Stimulated activated CD4-positive, alpha-beta T cell treated with anti-CD3 and anti-CD28 coated beads, Interleukin-12 subunit alpha, Interleukin-12 subunit beta, amount 100 ng/mL, for 48 hours (primary cell): ENCODE data around the gene CCK.

Source experiments
- DNase-seq, 3 donors: peaks; one replicate each; pipeline ENCODE4 v3.0.0-alpha.2; 2020; ENCODE audit warnings: low read depth in 2 of 3, low spot score in 1 of 3

Gene CCK

DNA sequence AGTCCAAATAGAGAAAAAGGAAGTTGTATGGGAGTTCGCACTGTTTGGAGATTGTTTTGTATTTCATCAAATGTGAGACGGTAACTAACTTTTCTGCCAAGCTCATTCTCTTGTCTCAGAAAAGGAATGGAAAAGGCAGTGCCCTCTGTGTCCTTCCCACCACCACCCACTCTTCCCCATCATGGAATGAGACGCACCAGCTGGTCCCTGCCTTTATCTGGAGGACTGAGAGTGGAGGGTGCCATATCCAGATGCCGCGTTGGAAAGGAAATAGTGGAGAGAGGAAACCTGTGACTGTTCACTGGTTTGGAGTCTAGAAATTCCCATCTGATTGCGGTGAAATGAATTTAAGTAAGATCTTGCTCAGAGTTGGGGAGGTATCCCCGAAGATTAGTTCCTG is 3.7 kb upstream of the CCK start:
- no peak for DNase-seq

DNA sequence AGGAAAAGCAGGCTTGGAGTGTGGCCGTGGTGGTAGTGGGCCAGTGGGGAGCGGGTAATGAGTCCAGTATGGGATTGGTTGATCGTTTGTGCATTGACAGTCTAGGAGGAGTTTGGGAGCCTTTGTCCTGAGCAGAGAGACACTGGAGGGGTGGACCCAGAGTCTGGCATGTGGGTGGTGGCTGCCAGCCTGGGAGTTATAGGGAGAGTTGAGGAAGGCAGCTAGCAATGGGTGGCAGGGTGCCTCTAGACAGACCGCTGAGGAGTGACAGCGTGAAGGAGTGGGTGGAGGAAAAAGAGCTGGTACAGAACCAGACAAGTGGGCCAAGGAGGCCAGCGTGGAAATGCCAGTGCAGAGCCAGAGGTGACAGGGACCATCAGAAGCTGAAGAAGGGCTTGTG is 1.9 kb upstream of the CCK start:
- no peak for DNase-seq

DNA sequence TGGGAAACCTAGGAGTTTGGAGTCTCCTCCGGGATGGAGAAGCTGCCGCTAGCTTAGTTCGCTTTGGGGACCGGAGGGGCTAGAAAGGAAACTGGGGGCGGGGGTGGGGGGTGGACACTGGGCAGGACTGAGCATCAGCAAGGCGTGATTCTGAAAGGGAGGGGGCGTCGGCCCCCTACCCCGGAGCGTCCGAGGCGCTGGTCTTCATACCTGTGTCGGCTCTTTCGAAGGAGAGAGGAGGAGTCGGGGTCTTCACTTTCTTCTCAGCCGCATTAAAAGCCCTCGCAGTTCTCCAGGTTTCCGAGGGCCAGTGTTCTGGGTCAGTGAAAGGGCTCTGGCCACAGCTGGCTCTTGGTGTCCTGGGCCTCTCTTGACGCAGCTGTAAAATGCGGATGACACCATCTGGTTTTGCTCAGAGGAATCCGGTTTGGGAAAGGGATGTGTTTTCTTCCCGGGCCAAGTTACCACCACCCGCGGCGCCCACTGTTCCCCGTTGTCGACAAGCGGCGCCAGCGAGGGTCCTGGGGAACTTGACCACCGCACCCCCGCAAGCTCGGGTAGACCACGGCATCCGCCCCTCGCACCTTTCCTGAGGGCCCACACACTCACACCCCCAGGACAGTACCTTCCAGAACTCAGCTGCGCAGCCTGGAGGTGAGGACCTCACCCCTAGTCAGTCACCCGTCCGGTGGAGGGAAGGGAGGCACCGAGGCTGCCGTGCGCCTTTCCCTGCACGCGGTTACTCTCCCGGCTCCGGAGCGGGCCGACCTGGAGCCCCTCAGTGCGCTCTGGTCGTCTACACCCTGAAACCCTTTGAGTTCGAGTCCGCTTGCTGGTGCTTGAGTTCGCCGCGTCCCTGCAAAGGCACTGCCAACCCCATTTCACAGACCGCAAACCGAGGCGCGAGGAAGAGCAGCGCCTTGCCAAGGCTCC is 660 bp downstream of the CCK start:
- no peak for DNase-seq

DNA sequence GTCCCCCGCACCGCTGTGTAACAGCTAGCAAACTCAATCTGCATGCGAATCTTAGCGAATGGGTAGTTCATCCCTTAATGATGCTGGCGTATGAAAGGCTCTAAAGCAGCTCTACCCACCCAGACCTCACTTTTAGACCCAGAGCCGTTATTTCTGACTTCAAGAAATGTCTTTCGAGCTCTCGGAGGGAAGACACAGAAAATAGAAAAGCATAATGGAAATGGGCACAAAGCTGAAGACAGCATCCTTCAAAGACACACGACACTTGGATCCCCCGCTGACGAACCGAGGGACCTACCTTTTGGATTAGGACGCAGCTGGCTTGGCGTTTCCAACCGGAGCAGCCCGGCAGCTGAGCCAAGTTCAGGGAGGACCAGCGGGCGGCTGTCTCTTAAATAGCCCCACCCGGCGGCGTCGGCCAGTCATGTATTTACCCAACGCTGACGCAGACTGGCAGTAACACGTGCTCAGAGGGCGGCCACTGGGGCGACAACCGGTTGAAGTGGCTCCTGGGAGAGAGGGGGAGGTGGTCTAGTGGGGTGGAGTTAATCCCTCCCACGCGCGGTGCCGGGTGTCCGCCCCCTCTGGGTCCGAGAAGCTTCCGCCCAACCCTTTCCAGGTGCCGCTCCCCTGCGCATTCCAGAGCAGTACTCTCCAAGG is 1.5 kb downstream of the CCK start:
- no peak for DNase-seq

DNA sequence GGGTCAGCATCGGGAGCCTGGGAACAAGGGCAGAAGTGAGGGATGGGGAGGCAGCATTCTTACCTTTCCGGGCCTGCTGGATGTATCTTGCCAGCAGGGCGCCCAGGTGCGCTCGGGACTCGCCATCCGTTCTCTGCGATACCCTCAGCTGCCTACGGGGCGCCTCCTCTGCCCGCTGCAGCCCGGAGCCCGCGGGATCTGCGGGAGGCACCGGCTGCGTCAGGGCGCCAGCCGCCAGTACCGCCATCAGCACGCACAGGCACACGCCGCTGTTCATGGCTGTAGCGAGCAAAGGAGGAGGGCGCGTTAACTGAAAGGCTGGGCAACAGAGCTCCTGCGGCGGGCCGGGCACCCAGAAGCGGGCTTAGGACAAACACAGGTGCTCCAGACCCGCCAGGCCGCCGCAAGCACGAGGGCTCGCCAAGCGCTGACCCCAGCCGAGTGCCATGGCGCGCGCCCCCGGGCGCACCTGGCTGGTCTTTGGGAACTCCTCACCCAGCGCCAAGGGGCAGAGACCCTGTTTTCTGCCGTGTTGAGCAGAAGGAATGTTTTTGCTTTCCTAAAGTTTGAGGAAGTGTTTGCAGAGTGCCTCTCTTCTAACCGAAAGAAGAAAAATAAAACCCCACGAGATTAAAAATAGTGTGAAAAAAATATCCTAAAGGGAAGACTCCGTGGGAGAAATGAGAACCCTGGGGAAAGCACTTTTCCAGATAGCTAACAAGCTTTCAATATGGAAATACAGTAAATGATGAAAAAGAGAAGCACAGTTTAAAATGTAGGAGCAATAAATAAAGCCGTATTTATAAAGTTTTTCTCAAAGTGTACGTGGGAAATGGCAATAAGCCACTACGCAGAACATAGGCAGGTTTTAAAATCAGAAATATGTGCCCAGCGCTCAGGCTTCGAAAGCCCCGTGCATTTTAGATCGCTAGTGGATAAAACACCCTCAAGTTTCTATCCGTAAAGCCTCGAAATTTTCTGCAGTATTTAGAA is 2.3 kb downstream of the CCK start:
- peak in 1 of 3 donors; percentile 4 for DNase-seq

DNA sequence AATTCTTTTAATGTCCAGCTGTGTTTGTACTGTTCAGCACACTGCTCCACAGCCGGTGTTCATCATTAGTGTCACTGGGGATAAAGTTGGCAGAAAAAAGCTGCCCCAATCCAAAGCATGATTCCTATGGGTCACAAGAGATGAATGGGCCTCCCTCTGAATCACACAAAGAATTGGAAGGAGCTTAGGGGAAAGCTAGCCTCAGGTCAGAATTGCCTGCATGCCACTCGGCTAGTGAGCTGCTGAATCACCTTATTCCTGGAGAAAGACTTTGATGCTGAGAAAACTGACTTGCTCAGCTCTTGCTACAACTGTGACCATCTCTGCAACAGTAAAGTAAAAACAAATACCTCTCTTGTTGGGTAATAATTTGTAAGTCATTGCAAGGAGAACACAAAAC is 3.5 kb downstream of the CCK start:
- DNase-seq, result no peak

DNA sequence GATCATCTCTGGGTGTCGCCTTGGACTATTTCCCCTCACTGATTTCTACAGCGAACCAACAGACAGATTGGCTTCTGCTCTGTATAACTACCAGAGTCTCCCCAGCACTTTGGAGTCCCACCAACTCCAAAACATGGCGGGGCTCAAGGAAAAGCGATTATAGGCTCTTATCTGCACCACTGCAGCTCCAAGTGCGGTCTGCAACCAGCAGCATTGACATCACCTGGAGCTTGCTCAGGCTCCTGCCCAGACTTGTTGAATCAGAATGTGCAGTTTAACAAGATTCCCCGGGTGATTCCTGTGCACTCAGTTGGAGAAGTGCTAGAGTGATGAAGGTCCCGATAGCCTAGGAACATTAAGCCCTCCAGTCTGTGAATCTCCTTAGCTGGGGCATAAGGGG is 9.0 kb downstream of the CCK start:
- no peak for DNase-seq

DNA sequence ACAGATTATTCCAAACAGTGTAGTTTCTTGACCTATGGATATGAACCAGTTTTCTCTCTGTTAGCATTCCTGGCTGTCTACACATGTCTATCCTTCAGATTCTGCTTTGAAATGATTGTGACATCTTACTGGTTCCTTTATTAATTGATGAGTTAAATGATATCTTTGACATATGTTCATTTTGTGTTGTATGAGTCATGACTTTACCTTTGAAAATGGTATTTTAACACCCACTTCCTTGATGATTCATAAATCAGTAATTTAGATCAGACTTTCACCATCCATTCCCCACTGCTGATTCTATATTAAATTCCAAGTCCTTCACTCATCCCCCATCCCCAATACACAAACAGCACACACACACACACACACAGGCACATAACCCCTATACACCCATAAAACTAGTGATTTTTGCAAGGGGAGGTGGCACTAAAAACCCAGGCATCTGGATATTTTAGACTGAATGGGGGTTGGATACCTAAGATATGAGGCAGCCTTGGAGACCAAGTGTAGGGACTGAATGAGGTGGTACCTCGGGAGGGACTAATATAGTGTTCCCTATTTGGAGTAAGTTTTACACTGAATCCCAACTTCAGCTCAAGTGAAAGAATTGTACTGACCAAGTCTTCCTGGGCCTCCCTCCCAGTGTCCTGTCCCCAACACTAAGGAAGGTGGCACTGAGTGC is 9.7 kb downstream of the CCK start:
- DNase-seq, result no peak

DNA sequence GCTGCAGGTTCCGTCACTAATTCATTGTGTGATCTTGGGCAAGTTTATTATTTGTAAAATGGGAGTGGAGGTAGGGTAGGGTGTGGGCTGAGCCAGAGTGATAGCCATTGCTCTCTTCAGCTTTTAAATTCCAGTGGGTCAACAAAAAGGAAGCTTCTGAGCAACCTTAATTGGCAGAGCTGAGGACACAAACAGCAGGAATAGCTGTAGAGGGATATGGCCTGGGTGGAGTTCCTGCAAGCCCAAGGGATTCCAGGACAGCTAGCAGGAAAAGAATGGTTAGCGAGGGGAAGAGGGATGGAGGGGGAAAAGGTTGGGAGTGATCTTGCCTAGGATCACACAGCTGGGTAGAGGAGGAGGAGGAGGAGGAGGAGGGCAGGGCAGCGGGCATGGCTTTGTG is 11.4 kb downstream of the CCK start:
- no peak for DNase-seq

DNA sequence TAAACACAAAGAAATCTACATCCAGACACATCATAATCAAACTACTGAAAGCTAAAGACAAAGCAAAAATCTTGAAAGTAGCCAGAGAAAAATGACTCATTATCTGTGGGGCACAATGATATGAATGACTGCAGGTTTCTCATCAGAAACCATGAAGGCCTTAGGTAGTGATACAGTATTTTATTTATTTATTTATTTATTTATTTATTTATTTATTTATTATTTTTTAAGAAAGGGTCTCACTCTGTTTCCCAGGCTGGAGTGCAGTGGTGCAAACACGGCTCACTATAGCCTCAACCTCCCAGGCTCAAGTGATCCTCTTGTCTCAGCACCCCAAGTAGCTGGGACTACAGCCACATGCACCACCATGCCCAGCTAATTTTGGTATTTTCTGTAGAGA is 15.2 kb downstream of the CCK start:
- no peak for DNase-seq

DNA sequence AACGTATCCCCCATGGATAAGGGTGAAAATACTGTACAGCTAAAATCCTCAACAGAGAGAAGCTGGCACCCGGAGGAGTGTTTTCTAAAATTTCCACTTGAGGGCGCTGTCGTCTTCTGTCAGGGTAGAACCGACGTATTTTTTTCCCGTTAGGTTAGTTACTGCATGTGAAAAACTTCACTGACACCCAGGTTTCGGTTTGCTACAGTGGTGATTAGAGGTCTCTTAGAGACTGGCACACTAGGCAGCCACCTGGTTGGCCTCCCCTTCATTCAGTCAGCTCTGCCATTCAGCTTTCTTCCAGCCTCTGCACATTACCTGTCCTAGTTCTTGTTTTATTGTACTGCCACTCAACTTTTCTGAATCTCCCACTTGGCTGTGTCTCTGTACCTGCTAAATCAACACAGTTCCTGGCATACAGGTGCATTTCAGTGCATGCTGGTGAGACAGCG is 18.4 kb downstream of the CCK start:
- peak; percentile 39 to 72 (median 40) for DNase-seq

DNA sequence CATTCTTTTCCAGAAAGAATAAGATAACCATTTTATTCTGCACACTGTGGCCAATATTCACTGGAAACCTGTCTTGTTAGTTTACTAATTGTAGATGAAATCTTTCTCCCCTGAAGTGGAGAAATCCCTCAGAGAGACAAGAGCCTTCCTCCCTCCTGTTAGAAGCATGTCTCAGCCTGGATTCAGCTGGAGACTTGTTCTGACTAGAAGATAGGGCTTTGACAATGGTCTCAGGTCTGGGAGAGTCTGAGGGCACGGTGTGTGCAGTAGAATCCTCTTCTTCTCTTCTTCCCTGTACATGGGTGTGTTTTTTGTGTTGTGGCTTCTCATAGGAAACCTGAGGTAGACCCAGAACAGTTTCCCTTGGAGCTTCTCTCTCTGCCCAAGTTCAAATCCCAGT is 19.9 kb downstream of the CCK start:
- DNase-seq, result no peak

DNA sequence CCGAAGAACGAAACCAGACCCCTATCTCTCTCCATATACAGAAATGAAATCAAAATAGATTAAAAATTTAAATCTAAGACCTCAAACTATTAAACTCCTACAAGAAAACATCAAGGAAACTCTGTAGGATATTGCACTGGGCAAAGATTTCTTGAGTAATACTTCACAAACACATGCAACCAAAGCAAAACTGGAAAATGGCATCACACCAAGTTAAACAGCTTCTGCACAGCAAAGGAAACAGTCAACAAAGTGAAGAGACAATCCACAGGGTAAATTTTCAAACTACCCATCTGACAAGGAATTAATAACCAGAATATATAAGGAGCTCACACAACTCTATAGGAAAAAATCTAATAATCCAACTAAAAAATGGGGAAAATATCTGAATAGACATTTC is 29.4 kb downstream of the CCK start:
- DNase-seq, result no peak

DNA sequence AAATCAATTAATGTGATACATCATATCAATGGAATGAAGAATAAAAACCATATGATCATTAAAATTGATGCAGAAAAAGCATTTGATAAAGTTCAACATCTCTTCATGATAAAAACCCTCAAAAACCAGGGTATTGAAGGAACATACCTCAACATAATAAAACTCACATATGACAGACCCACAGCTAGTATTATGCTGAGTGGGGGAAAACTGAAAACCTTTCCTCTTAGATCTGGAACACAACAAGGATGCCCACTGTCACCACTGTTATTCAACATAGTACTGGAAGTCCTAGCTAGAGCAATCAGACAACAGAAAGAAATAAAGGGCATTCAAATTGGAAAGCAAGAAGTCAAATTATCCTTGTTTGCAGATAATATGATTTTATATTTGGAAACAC is 30.5 kb downstream of the CCK start:
- DNase-seq, result no peak

DNA sequence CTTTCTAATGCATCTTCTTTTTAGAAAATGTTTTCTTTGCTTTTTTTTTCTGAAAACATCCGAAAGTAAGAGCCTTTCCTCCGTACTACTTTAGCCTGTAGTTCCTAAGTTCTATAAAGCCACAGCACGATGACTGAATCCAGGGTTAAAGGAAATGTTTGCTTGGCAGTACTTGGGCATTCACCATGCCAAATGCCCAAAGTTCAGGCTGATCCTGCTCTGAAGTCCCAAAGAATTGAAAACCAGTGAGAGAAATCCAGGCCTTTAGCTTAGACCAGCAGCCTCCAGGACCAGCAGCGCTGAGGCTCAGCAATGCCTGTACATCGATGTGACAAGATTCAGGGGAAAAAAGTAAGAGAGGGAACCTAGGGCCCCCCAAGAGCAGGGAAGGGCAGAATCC is 35.1 kb downstream of the CCK start:
- no peak for DNase-seq

DNA sequence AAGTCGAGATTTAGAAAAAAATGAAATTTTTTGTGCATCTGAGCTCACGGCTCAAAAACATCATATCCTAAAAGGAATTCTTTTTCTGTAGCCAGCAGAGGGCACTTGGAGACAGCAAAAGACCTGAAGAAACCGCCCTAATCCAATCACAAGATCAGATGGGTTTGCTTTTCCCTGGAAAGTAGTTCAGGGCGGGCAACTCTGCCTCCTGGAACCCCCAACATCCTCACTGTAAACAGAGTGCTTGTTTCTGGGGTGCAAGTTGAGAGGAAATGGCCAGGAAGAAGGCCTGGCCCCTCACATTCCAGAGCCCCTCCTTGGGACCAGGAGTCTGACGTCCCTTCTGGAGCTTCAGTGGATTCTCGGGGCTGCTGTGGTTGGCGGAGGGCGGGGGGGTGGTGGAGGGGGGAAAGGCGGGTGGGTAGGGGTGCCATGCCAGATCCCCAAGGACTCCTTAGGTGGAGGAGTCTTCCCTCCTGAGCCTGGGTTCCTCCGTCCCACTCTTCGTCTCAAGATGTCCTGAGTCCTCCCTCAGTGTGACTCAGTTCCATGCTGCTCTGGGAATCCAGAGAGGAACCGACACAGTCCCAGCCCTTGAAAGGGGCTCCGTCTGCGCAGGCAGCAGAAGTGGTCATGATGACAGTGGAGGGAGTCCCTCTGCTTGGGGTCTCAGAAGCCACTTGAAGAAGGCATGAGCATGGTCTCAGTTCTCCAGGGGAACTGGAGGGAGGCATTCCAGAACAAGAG is 35.9 kb downstream of the CCK start:
- no peak for DNase-seq

DNA sequence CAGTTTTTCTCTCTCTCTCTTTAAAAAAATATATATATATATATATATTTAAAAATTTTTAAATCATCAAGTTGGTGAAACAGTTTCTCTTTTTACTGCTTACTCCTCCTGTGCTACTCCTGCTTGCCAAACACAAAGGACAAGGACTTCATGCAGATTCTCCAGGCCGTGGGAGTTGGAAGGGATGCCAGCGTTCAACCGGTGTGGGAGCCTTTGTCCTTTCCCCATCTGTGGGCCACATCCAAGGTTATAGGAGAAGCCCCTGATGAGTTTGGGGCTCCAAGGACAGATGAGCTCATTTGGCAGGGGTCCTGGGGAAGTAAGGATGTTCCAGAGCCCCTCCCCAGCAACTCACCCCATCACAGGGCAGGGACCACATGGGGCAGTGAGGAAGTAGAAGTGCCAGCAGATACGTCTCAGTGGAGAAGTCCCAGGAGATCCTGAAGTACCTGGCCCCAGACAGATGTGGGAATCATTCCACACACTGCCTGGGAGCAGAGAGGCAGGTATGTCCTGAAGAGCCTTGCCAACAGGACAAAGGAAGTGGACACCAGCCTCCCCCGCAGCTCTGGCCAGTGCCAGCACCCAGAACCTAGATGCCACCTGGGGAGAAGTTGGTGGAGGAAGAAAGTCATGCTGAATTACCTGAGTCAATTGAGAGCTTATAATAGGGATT is 36.6 kb downstream of the CCK start:
- no peak for DNase-seq

DNA sequence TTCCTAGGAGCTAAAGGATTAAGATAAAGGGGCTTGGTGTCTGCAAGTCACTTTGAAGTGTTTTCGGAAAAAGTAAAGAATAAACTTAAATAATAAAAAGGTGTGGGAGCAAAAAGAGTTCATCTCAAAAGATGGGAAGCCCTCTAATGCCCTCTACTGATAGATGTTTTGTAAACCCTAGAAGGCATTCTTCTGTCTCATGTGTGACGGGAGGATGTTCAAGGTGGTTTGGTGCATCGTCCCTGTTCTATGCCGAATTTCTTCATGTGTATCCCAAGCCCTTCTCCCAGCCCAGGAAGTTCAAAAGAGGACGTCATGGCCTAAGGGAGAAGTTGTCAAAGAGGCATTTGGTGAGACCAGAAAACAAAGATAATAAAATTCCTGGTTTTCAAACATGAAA is 37.2 kb downstream of the CCK start:
- DNase-seq, result no peak
